Pancreas (tissue), 10 donors: ENCODE results near the gene FHIT. TPM values are rescaled to one million over a fixed set of nuclear protein-coding genes. Genes with fewer than 3 reads are reported as not detected.

Experiments
- ATAC-seq, 4 donors: fragments of 200-7000 bp; cut with Tn5 transposase; one replicate each; pipeline versions ENCODE4 v1.8.0 to v1.9.1; 2020; ENCODE audit warnings: mild to moderate bottlenecking in 4 of 4, moderate library complexity in 4 of 4
- DNase-seq, 6 donors: peaks; one replicate each; pipeline ENCODE4 v3.0.0-alpha.2; 2020
- FAIRE-seq: peaks from 2 replicates; lab custom pipeline; 2012; peaks lifted over from hg19 to GRCh38; lab: Jason Lieb, UNC
- H3K27ac ChIP-seq, 4 donors: fragments of 200-600 bp; sonication (generic); 1 replicate in 3 of 4; 2 replicates in 1 of 4; pipeline versions ENCODE4 v1.5.0 to v1.8.0; 2020
- H3K27me3 ChIP-seq, 4 donors: fragments of 200-600 bp; one replicate each; pipeline ENCODE4 v1.8.0; 2021
- H3K36me3 ChIP-seq, 3 donors: fragments of 200-600 bp; sonication (generic) in 1 of 3; one replicate each; pipeline versions ENCODE4 v1.5.0 to v1.8.0; 2020 to 2021
- H3K4me1 ChIP-seq, 3 donors: fragments of 200-600 bp; one replicate each; pipeline ENCODE4 v1.8.0; 2021
- H3K4me3 ChIP-seq, 4 donors: fragments of 200-600 bp; sonication (generic) in 2 of 4; one replicate each; pipeline versions ENCODE4 v1.5.0 to v1.8.0; 2020 to 2021
- H3K9me3 ChIP-seq, 4 donors: fragments of 200-600 bp; one replicate each; pipeline ENCODE4 v1.8.0; 2021
- CTCF ChIP-seq, 4 donors: fragments of 200-600 bp; sonication (generic) in 3 of 4; IDR thresholded peaks; one replicate each; pipeline versions ENCODE4 v1.5.0 to v1.8.0; 2021; ENCODE audit warnings: antibody characterized with exemption in 4 of 4
- WGBS, 2 donors: extraction: QIAGEN DNeasy Blood & Tissue Kit; methylation state at CpG; one replicate each; pipeline ENCODE4 v1.1.7; 2013; 5-methylcytosine and 5-hydroxymethylcytosine counted together
- intact Hi-C, 3 donors: fragments of 100-400 bp; cut with DNase I; formaldehyde crosslinking; loops; one replicate each; pipeline versions ENCODE4 v1.11.1 to v1.14.2; 2022
- polyA plus RNA-seq, 2 donors: library from polyadenylated mRNA; stranded (reverse); fragments of 200-250 nt; gene quantifications; one replicate each; pipeline ENCODE4 v1.2.3, GENCODE V29; 2013
- total RNA-seq, 6 donors: library from RNA; stranded (reverse); fragmentation: NEBNext Ultra II Directional in 4 of 6; extraction: Animal tissue kit (Norgen Biotek cat#: 25700) in 4 of 6; gene quantifications; one replicate each; pipeline versions ENCODE4 v1.2.1 to v1.2.4, GENCODE V29; 2021 to 2023
- donor health status: healthy with polysubstance abuse.
- donor health status: DM: no; HTN: no; CAD: no; lungs with moderate emphysema.
- donor health status: DM: no; HTN: no; CAD: no.
- donor health status: control.
- donor health status: control.
- donor health status: Bipolar disorder and iron deficiency.
- donor health status: DM: yes; HTN: yes; CAD: no.
- donor health status: DM: no; HTN: no; CAD: no.
- donor health status: DM: no; HTN: no; CAD: no.
- donor health status: DM: yes; HTN: yes; CAD: no.

Gene FHIT
- total and polyA plus RNA-seq, 8 donors, result 4.8 to 15.7 (median 8.0) TPM

GRCh38 chr3:60841355-60841754 is 409.9 kb downstream of the FHIT start:
- ATAC-seq, result peak in 3 of 4 donors; percentile 64 to 75 (median 65)
- 20 to 28% methylated on average over 2 of the region's 2 CpGs for WGBS, 2 donors
- peak in 1 of 6 donors; percentile 17 for DNase-seq
- H3K4me1 ChIP-seq, result peaks cover 0 to 13% (median 12%) of the 10 kb centered on the region in 3 donors
- H3K27me3 ChIP-seq, result no peaks in the 10 kb centered on the region
- no peak overlapping the region for H3K27ac ChIP-seq
- FAIRE-seq, result no peak
- no peak overlapping the region for H3K4me3 ChIP-seq
- no peaks in the 10 kb centered on the region for H3K9me3 ChIP-seq
- no peaks in the 10 kb centered on the region for H3K36me3 ChIP-seq
- intact Hi-C loops, result no loop called here
- TF ChIP-seq CTCF (IDR thresholded peaks at IDR 0.05), result no peak

GRCh38 chr3:60839246-60839645 is 412.0 kb downstream of the FHIT start:
- no peak for TF ChIP-seq CTCF (IDR thresholded peaks at IDR 0.05)
- Histone ChIP-seq H3K9me3 (no peaks in the 10 kb centered on the region), H3K36me3 (no peaks in the 10 kb centered on the region), H3K4me3 (no peak overlapping the region), H3K27ac (no peak overlapping the region), H3K4me1 (peaks cover 0 to 13% (median 12%) of the 10 kb centered on the region in 3 donors), H3K27me3 (no peaks in the 10 kb centered on the region)
- DNase-seq, result no peak
- ATAC-seq, result no peak
- FAIRE-seq, result no peak
- 83 to 86% methylated on average over 4 of the region's 4 CpGs for WGBS, 2 donors
- intact Hi-C loops, result no loop called here

GRCh38 chr3:60835796-60836195 is 415.5 kb downstream of the FHIT start:
- no peak for FAIRE-seq
- WGBS, 2 donors, result 93 to 96% methylated on average over 5 of the region's 5 CpGs
- intact Hi-C loops, result no loop called here

GRCh38 chr3:60829058-60829457 is 422.2 kb downstream of the FHIT start:
- H3K36me3 ChIP-seq, result no peaks in the 10 kb centered on the region
- H3K4me1 ChIP-seq, result no peaks in the 10 kb centered on the region
- H3K9me3 ChIP-seq, result no peaks in the 10 kb centered on the region
- no peak overlapping the region for H3K4me3 ChIP-seq
- ATAC-seq (no peak), FAIRE-seq (no peak), DNase-seq (no peak)
- 95 to 100% methylated on average over 1 of the region's 1 CpG for WGBS, 2 donors
- no peak for TF ChIP-seq CTCF (IDR thresholded peaks at IDR 0.05)
- H3K27me3 ChIP-seq, result no peaks in the 10 kb centered on the region
- intact Hi-C loops, result no loop called here
- no peak overlapping the region for H3K27ac ChIP-seq

More at GRCh38 chr3:60835796-60836195, 415.5 kb downstream of the FHIT start:
- H3K27me3 ChIP-seq, result no peaks in the 10 kb centered on the region
- H3K36me3 ChIP-seq, result no peaks in the 10 kb centered on the region
- TF ChIP-seq CTCF (IDR thresholded peaks at IDR 0.05), result no peak
- H3K4me1 ChIP-seq, result no peaks in the 10 kb centered on the region
- H3K27ac ChIP-seq, result no peak overlapping the region
- H3K4me3 ChIP-seq, result no peak overlapping the region
- no peaks in the 10 kb centered on the region for H3K9me3 ChIP-seq
- DNase-seq (no peak), ATAC-seq (no peak)

- no peak for ATAC-seq
- no peak overlapping the region for H3K27ac ChIP-seq
- no peak for TF ChIP-seq CTCF (IDR thresholded peaks at IDR 0.05)
- 92 to 95% methylated on average over 1 of the region's 1 CpG for WGBS, 2 donors
- intact Hi-C loops, result no loop called here
- no peak for FAIRE-seq
- H3K36me3 ChIP-seq, result no peaks in the 10 kb centered on the region
- H3K4me3 ChIP-seq, result no peak overlapping the region
- no peak for DNase-seq
- H3K27me3 ChIP-seq, result no peaks in the 10 kb centered on the region
- no peaks in the 10 kb centered on the region for H3K4me1 ChIP-seq
- H3K9me3 ChIP-seq, result no peaks in the 10 kb centered on the region
Measured at GRCh38 chr3:60827666-60828065, 423.6 kb downstream of the FHIT start.
